Measurements from ENCODE around the gene ZBTB42. TPM values are rescaled to one million over a fixed set of nuclear protein-coding genes. Genes with fewer than 3 reads are reported as not detected.

ZBTB42 gene
- total RNA-seq, 1 experiment from 2014 or later, result 1.4 TPM

- ChIA-PET CTCF (no interaction called here), POLR2A (ENCODE audit: low non-redundant PET) (no interaction called here)
- no peak for TF ChIP-seq CTCF (conservative IDR thresholded peaks at IDR 0.05; ENCODE audit: low read depth, low read length)
- no peak for TF ChIP-seq EZH2 (IDR thresholded peaks at IDR 0.05; ENCODE audit: borderline replicate concordance, low read depth, low read length, poor library complexity, severe bottlenecking)
- Histone ChIP-seq H3K4me3 (ENCODE audit: low read depth, low read length, poor library complexity, severe bottlenecking) (no peak overlapping the region), H3K4me1 (ENCODE audit: insufficient read depth, low read length, poor library complexity, severe bottlenecking) (peaks cover 24% of the 10 kb centered on the region), H3K27ac (ENCODE audit: low read depth, low read length, poor library complexity, severe bottlenecking) (no peak overlapping the region), H3K36me3 (ENCODE audit: insufficient read depth, low read length, poor library complexity, severe bottlenecking) (no peaks in the 10 kb centered on the region), H3K27me3 (replicated peaks; ENCODE audit: insufficient read depth, low read depth, low read length, poor library complexity) (no peaks in the 10 kb centered on the region), H3K9me3 (ENCODE audit: low read depth, low read length, poor library complexity, severe bottlenecking) (no peaks in the 10 kb centered on the region)
- BruUV-seq (replicated peaks), result no TSS peak
- intact Hi-C loops (cut with micrococcal nuclease; ENCODE audit: unreplicated experiment), result no loop called here
- DNase-seq (ENCODE audit: low spot score), result no peak
Observed at GRCh38 chr14:104798300-104799243, 2.3 kb upstream of the ZBTB42 start.

GRCh38 chr14:104799244-104800014, 1.5 kb upstream of the ZBTB42 start:
- CTCF ChIA-PET, result interaction anchor here (0.6 kb wide), 1 partner anchor 1260 kb away, joined by 3 read pairs; no protein-coding TSS in a partner anchor
- Histone ChIP-seq H3K4me1 (ENCODE audit: insufficient read depth, low read length, poor library complexity, severe bottlenecking) (peaks cover 17% of the 10 kb centered on the region), H3K27ac (ENCODE audit: low read depth, low read length, poor library complexity, severe bottlenecking) (no peak overlapping the region), H3K27me3 (replicated peaks; ENCODE audit: insufficient read depth, low read depth, low read length, poor library complexity) (no peaks in the 10 kb centered on the region), H3K36me3 (ENCODE audit: insufficient read depth, low read length, poor library complexity, severe bottlenecking) (no peaks in the 10 kb centered on the region), H3K4me3 (ENCODE audit: low read depth, low read length, poor library complexity, severe bottlenecking) (peak overlapping the region; percentile 61), H3K9me3 (ENCODE audit: low read depth, low read length, poor library complexity, severe bottlenecking) (no peaks in the 10 kb centered on the region)
- TF ChIP-seq EZH2 (IDR thresholded peaks at IDR 0.05; ENCODE audit: borderline replicate concordance, low read depth, low read length, poor library complexity, severe bottlenecking), result no peak
- peak; percentile 32; the same call in 1 of the 2 replicates for TF ChIP-seq CTCF (conservative IDR thresholded peaks at IDR 0.05; ENCODE audit: low read depth, low read length)
- peak; percentile 61 for DNase-seq (ENCODE audit: low spot score)
- no TSS peak for BruUV-seq (replicated peaks)
- POLR2A ChIA-PET (ENCODE audit: low non-redundant PET), result no interaction called here
- intact Hi-C loops (cut with micrococcal nuclease; ENCODE audit: unreplicated experiment), result no loop called here

- no peak for TF ChIP-seq EZH2 (IDR thresholded peaks at IDR 0.05; ENCODE audit: borderline replicate concordance, low read depth, low read length, poor library complexity, severe bottlenecking)
- no peak for TF ChIP-seq CTCF (conservative IDR thresholded peaks at IDR 0.05; ENCODE audit: low read depth, low read length)
- H3K4me1 ChIP-seq (ENCODE audit: insufficient read depth, low read length, poor library complexity, severe bottlenecking), result peaks cover 17% of the 10 kb centered on the region
- BruUV-seq (replicated peaks), result no TSS peak
- H3K27ac ChIP-seq (ENCODE audit: low read depth, low read length, poor library complexity, severe bottlenecking), result no peak overlapping the region
- CTCF ChIA-PET, result interaction anchor here (0.6 kb wide), 1 partner anchor 1261 kb away, joined by 3 read pairs; no protein-coding TSS in a partner anchor
- peak; percentile 69 for DNase-seq (ENCODE audit: low spot score)
- intact Hi-C loops (cut with micrococcal nuclease; ENCODE audit: unreplicated experiment), result no loop called here
- no peaks in the 10 kb centered on the region for H3K27me3 ChIP-seq (replicated peaks; ENCODE audit: insufficient read depth, low read depth, low read length, poor library complexity)
- no peaks in the 10 kb centered on the region for H3K9me3 ChIP-seq (ENCODE audit: low read depth, low read length, poor library complexity, severe bottlenecking)
- POLR2A ChIA-PET (ENCODE audit: low non-redundant PET), result interaction anchor here (0.7 kb wide), 1 partner anchor 124 kb away, joined by 3 read pairs; no protein-coding TSS in a partner anchor
- peak overlapping the region; percentile 61 for H3K4me3 ChIP-seq (ENCODE audit: low read depth, low read length, poor library complexity, severe bottlenecking)
- H3K36me3 ChIP-seq (ENCODE audit: insufficient read depth, low read length, poor library complexity, severe bottlenecking), result no peaks in the 10 kb centered on the region
Observed at GRCh38 chr14:104800015-104800770, 708 bp upstream of the ZBTB42 start.
